Activated T-cell treated with anti-CD3 and anti-CD28 coated beads, Interleukin-2, amount 50 U/mL, for 72 hours (primary cell): Measurements from ENCODE around the gene BTBD9. TPM values are rescaled to one million over a fixed set of nuclear protein-coding genes. Genes with fewer than 3 reads are reported as not detected.

ENCODE experiments used
- ATAC-seq, 2 donors: fragments of 150-1000 bp; cut with Tn5 transposase; replicated peaks in 1 of 2; 2 replicates each; pipeline ENCODE4 v1.10.0; 2021; ENCODE audit warnings: moderate library complexity in 2 of 2, mild to moderate bottlenecking in 1 of 2
- DNase-seq, 2 donors: peaks; one replicate each; pipeline ENCODE4 v3.0.0; 2021 to 2022; ENCODE audit warnings: mixed read lengths in 1 of 2
- H3K27ac Mint-ChIP-seq: one replicate; pipeline ENCODE4 v1.8.0; 2022; ENCODE audit warnings: mild to moderate bottlenecking, moderate library complexity, mixed read lengths
- H3K27me3 Mint-ChIP-seq: one replicate; pipeline ENCODE4 v1.8.0; 2022; ENCODE audit warnings: low read depth, mixed read lengths
- H3K36me3 Mint-ChIP-seq, 2 donors: one replicate each; pipeline ENCODE4 v1.8.0; 2022; ENCODE audit warnings: mixed read lengths in 2 of 2, mild to moderate bottlenecking in 1 of 2; ENCODE audit not compliant: insufficient read depth in 2 of 2
- H3K4me1 Mint-ChIP-seq: one replicate; pipeline ENCODE4 v1.8.0; 2022; ENCODE audit warnings: low read depth, mixed read lengths
- H3K4me3 Mint-ChIP-seq, 2 donors: one replicate each; pipeline ENCODE4 v1.8.0; 2022; ENCODE audit warnings: mild to moderate bottlenecking in 2 of 2, mixed read lengths in 2 of 2, moderate library complexity in 2 of 2
- H3K9me3 Mint-ChIP-seq, 2 donors: one replicate each; pipeline ENCODE4 v1.8.0; 2022; ENCODE audit warnings: mixed read lengths in 2 of 2
- total RNA-seq, 2 donors: library from RNA; stranded (reverse); gene quantifications; one replicate each; pipeline ENCODE4 v1.2.3, GENCODE V29; 2022

BTBD9 gene
- total RNA-seq, 2 donors from 2014 or later = 19.8 to 24.9 TPM

DNA sequence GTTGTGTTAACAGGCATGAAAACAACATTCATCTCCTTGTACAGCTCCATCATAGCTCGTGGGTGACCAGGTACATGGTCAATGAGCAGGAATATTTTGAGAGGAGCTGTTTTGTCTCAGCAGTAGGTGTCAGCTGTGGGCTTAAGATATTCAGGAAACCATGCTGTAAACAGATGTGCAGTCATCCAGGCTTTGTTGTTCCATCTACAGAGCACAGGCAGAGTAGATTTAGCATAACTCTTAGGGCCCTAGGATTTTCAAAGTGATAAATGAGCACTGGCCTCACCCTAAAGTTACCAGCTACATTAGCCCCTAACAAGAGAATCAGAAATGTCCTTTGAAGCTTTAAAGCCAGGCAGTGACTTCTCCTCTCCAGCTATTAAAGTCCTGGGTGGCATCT, 154.2 kb downstream of the BTBD9 start:
- ATAC-seq (no peak), DNase-seq (no peak)
- no peak overlapping the region for H3K4me3 Mint-ChIP-seq
- no peaks in the 10 kb centered on the region for H3K36me3 Mint-ChIP-seq
- peaks cover 5% of the 10 kb centered on the region for H3K4me1 Mint-ChIP-seq
- H3K9me3 Mint-ChIP-seq = no peaks in the 10 kb centered on the region
- H3K27ac Mint-ChIP-seq = no peak overlapping the region
- H3K27me3 Mint-ChIP-seq = no peaks in the 10 kb centered on the region

DNA sequence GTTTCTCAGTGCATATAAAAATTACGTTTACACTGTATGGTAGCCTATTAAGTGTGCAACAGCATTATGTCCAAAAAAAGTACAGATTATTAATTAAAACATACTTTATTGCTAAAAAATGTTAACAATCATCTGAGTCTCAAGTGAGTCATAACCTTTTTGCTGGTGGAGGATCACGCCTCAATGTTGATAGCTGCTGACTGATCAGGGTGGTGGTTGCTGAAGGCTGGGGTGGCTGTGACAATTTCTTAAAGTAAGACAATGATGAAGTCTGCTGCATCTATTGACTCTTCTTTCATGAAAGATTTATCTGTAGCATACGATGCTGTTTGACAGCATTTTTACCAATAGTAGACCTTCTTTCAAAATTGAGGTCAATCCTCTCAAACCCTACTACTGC, 155.1 kb downstream of the BTBD9 start:
- H3K36me3 Mint-ChIP-seq = no peaks in the 10 kb centered on the region
- H3K4me1 Mint-ChIP-seq = peaks cover 5% of the 10 kb centered on the region
- ATAC-seq = no peak
- no peak overlapping the region for H3K4me3 Mint-ChIP-seq
- no peak overlapping the region for H3K27ac Mint-ChIP-seq
- DNase-seq = no peak
- no peaks in the 10 kb centered on the region for H3K27me3 Mint-ChIP-seq
- no peaks in the 10 kb centered on the region for H3K9me3 Mint-ChIP-seq

DNA sequence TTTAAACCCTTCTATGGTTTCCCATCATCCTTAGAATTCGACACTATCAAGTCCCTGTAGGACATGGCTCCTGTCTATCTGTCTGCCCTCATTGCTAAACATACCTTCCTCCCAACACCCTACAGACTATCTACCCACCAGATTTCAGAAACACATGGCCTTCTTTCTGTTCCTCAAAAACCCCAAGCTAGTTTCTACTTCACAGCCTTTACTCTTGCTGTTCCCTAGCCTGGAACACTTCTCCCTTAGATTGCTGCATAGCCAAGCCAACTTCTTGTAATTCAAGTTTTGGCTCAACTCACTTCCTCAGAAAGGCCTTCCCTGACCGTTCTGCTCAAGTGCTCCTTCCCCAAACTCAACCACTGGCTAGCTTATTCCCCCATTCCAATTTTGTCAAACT, 156.2 kb downstream of the BTBD9 start:
- ATAC-seq (no peak), DNase-seq (no peak)
- Mint-ChIP-seq H3K9me3 (no peaks in the 10 kb centered on the region), H3K4me1 (peaks cover 5% of the 10 kb centered on the region), H3K36me3 (no peaks in the 10 kb centered on the region), H3K4me3 (no peak overlapping the region), H3K27me3 (no peaks in the 10 kb centered on the region), H3K27ac (no peak overlapping the region)

DNA sequence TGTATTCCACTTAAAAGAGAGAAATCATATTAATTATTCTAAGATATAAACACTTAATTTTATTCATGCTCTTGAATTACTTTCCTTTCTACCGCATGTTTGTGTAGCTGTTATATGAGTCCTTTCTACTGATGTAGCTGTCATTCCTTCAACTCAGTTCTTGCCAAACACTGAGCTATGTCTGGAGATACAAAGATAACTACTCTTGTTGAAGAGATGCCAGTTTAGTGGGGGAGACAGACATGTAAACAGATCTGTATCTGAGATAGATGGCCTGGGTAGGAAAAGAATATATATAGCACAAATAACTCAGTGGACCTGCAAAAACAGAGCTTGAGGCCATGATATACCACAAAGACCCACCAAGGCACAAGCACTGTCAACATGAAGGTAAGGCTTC, 157.3 kb downstream of the BTBD9 start:
- no peaks in the 10 kb centered on the region for H3K9me3 Mint-ChIP-seq
- H3K36me3 Mint-ChIP-seq = no peaks in the 10 kb centered on the region
- H3K27me3 Mint-ChIP-seq = no peaks in the 10 kb centered on the region
- H3K4me1 Mint-ChIP-seq = peaks cover 5% of the 10 kb centered on the region
- H3K4me3 Mint-ChIP-seq = no peak overlapping the region
- H3K27ac Mint-ChIP-seq = no peak overlapping the region
- ATAC-seq (no peak), DNase-seq (no peak)

DNA sequence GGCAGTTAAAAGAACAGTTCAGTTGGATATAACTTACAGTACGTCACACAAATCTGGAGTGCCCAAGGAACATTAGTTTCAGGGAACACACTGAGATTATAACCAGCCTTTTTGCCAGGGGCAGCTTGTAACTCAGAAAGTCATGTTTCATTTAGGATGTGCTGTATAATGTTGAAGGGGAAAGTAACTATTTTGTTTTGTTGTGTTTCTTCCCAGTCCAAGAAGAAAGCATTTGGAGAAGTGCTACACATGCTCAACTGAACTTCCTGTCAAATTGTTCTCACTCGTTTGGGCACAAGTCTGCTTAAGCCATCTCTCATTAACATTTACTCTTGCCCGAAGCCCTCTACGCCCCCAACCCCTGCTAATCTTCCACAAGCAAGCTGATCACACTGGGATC, 157.9 kb downstream of the BTBD9 start:
- no peak for ATAC-seq
- H3K4me3 Mint-ChIP-seq = no peak overlapping the region
- H3K27ac Mint-ChIP-seq = no peak overlapping the region
- H3K36me3 Mint-ChIP-seq = no peaks in the 10 kb centered on the region
- no peaks in the 10 kb centered on the region for H3K9me3 Mint-ChIP-seq
- H3K27me3 Mint-ChIP-seq = no peaks in the 10 kb centered on the region
- peaks cover 5% of the 10 kb centered on the region for H3K4me1 Mint-ChIP-seq
- DNase-seq = no peak

DNA sequence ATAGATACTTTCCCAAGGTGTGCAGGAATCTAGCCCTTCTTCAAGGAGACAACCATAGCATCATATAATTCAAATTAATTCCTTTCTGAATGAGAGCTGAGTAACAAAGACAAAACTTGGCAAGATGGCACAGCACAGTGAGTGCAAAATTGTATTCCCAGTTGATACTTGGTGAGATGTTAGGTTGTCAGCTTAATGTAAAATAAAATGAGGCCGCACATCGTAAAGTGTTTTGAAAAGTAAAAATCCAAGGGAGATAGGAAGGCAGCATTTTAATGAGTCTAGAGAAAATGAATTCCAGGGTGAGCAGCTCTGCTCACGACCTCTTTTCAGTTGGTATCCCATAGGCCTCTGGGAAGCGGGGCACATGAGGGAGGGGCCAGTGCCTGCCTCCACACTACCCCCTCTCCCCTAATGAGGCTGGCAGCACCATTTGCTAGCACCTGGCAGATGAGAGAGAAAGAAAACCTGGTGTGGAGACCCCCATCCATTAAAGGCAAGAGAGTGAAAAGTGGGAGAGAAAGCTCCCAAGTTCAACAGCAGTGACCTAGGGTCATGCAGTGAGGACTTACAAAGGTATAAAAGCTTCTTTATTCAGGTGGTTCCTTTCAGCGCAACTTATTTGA, 158.4 kb downstream of the BTBD9 start:
- Mint-ChIP-seq H3K36me3 (no peaks in the 10 kb centered on the region), H3K4me1 (peaks cover 4% of the 10 kb centered on the region), H3K9me3 (no peaks in the 10 kb centered on the region), H3K27me3 (no peaks in the 10 kb centered on the region), H3K27ac (no peak overlapping the region), H3K4me3 (no peak overlapping the region)
- DNase-seq (no peak), ATAC-seq (no peak)

DNA sequence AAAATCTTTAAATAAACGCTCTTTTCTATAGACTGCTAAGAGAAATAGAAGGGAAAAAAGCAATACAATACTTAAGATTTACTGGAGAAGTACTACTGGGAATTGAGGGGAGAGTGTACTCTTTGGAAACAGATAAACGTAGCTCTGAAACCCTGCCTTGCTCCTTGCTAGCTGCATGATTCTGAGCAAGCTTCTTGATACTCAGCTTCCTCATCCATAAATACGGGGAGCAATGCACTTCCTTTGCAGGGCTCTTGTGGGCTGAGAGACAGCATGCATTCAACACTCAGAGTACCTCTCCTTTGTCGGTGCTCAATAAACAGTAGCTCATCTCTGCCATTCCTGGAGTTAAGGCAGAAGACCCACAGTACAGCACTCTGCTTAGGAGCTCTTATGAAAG, 159.7 kb downstream of the BTBD9 start:
- no peak for DNase-seq
- ATAC-seq = no peak
- Mint-ChIP-seq H3K27ac (no peak overlapping the region), H3K27me3 (no peaks in the 10 kb centered on the region), H3K4me3 (no peak overlapping the region), H3K4me1 (no peaks in the 10 kb centered on the region), H3K9me3 (no peaks in the 10 kb centered on the region), H3K36me3 (no peaks in the 10 kb centered on the region)

DNA sequence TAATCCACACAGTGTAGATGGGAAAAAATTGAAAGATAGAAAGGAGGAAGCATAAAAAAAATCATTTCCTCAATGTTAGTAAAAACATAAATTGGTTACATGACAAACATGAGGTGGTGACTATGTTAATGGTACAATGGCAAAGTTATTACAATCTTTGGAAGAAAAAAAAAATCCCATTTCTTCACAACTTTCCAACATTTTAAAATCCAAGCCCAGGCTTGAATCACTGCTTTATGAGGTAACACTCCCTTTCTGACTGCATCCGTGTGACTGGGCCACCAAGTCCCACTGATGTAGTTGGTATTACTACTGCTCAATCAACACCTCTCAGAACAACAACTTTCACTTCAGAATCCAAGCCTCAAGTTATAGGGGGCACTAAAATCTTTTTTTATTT, 160.4 kb downstream of the BTBD9 start:
- no peak overlapping the region for H3K27ac Mint-ChIP-seq
- DNase-seq (no peak), ATAC-seq (no peak)
- H3K4me1 Mint-ChIP-seq = no peaks in the 10 kb centered on the region
- no peaks in the 10 kb centered on the region for H3K9me3 Mint-ChIP-seq
- H3K36me3 Mint-ChIP-seq = no peaks in the 10 kb centered on the region
- no peak overlapping the region for H3K4me3 Mint-ChIP-seq
- no peaks in the 10 kb centered on the region for H3K27me3 Mint-ChIP-seq

DNA sequence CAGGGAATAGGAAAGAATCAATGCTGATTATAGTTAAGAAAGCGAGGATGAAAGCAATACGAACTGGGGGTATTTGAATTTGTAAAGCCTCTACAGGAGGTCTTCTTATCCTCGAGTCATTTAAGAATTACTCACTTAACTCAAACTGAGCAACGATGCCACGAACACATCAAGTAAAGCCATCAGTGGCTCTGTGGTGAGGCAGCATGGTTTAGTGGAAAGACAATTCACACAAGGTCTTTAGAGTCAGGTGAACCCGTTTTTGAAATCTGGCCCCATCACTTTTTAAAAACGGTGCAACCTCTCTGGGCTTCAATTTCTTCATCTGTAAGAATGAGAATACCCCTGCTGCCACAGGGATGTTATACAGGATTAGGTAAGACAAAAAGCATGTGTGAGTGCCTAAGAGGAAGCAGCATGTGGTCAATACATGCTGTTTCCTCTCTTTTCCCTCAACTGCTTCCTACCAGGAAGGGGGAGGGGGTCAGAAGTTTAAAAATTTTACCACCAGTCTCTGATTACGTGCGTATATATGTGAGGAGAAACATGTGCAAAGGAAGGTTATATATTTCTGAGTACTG, 162.0 kb downstream of the BTBD9 start:
- DNase-seq = peak in 1 of 2 donors; percentile 6
- peaks cover 0 to 2% of the 10 kb centered on the region in 2 donors for H3K36me3 Mint-ChIP-seq
- peaks cover 0 to 5% of the 10 kb centered on the region in 2 donors for H3K9me3 Mint-ChIP-seq
- H3K27ac Mint-ChIP-seq = no peak overlapping the region
- no peak overlapping the region for H3K4me3 Mint-ChIP-seq
- no peaks in the 10 kb centered on the region for H3K4me1 Mint-ChIP-seq
- H3K27me3 Mint-ChIP-seq = no peaks in the 10 kb centered on the region
- peak in 1 of 2 donors; percentile 37 for ATAC-seq

DNA sequence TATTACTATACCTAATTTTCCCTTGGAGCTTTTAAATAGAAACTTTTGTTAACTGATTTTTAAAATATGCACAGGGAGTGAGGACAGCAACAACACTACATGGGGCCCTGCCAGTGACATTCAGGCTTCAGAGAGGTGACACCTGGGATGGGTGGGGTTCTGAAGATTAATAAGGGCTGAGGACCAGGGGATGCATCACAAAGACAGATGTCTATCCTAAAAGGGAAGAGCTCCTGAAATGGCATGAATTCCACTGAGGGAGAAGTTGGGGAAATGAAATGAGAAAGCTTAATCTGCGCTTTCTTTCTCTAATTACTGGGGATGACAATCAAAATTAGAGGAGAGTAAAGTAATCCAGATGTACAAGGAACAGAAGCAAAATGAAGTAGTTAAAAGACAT, 162.8 kb downstream of the BTBD9 start:
- Mint-ChIP-seq H3K9me3 (peaks cover 0 to 5% of the 10 kb centered on the region in 2 donors), H3K4me3 (no peak overlapping the region), H3K27ac (no peak overlapping the region), H3K36me3 (peaks cover 0 to 2% of the 10 kb centered on the region in 2 donors), H3K4me1 (no peaks in the 10 kb centered on the region), H3K27me3 (no peaks in the 10 kb centered on the region)
- DNase-seq (no peak), ATAC-seq (no peak)

DNA sequence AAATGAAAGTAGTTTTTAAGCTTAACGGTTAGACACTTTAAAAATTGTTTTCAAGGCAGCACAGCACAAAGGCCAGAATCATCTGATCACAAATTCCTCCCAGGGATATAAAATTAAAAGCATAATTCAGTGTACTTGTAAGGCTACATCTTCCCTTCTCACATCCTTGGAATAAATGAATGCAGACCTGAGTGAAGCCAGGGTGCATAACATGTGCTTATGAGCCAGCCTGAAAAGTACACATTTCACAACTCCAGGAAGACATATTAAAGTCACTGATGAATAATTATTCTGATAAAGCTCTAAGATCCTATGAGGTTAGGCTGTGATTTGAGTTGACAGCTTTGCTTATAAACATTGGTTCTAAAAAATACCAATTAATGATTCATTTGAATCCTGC, 163.6 kb downstream of the BTBD9 start:
- DNase-seq (no peak), ATAC-seq (no peak)
- H3K4me1 Mint-ChIP-seq = no peaks in the 10 kb centered on the region
- H3K4me3 Mint-ChIP-seq = no peak overlapping the region
- H3K36me3 Mint-ChIP-seq = peaks cover 0 to 2% of the 10 kb centered on the region in 2 donors
- H3K27ac Mint-ChIP-seq = no peak overlapping the region
- H3K27me3 Mint-ChIP-seq = no peaks in the 10 kb centered on the region
- H3K9me3 Mint-ChIP-seq = peaks cover 0 to 5% of the 10 kb centered on the region in 2 donors

DNA sequence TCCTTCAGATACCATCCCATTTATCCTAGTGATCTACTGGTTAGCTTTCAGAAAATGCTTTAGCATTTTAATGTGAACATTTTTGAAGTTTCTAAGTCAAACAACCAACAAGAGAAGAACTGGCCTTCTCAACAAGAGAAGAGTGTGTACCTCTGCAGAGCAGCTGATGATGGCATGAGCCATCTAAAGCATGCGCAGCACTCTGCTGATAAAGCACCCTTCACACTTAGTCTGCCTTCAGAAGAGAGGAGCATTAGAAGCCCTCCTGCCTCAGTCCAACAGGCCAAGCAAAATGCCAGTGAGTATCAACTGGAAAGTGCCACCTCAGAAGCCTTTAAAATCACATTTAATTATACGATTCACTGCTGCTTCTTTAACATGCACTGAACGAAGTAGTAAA, 169.2 kb downstream of the BTBD9 start:
- no peak overlapping the region for H3K27ac Mint-ChIP-seq

DNA sequence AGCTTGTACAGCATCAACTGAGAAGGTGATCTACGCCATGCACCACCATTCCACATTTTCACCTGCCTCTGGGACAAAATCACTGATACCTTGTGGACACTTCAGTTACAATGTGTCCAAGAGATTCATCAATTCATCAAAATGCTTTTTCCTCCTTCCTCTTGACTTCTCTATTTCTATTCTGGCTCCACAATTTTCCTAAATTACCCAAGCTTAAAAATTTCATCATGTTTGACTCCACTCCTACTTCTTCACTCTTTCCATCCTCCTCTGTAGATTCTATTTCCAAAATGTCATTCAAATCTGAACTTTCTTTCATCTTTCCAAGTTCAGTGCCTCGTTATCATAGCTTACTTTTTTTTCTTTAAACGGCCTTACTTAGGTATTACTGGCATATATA, 172.2 kb downstream of the BTBD9 start:
- no peak for DNase-seq
- Mint-ChIP-seq H3K9me3 (peaks cover 2% of the 10 kb centered on the region in 2 donors), H3K4me3 (no peak overlapping the region), H3K27me3 (no peaks in the 10 kb centered on the region), H3K27ac (no peak overlapping the region), H3K36me3 (peaks cover 2% of the 10 kb centered on the region in 2 donors), H3K4me1 (no peaks in the 10 kb centered on the region)
- ATAC-seq = no peak

More for the DNA sequence above, 169.2 kb downstream of the BTBD9 start:
- no peak for ATAC-seq
- no peak for DNase-seq
- Mint-ChIP-seq H3K4me1 (no peaks in the 10 kb centered on the region), H3K27me3 (no peaks in the 10 kb centered on the region), H3K9me3 (peaks cover 0 to 5% of the 10 kb centered on the region in 2 donors), H3K4me3 (no peak overlapping the region), H3K36me3 (peaks cover 0 to 4% of the 10 kb centered on the region in 2 donors)

DNA sequence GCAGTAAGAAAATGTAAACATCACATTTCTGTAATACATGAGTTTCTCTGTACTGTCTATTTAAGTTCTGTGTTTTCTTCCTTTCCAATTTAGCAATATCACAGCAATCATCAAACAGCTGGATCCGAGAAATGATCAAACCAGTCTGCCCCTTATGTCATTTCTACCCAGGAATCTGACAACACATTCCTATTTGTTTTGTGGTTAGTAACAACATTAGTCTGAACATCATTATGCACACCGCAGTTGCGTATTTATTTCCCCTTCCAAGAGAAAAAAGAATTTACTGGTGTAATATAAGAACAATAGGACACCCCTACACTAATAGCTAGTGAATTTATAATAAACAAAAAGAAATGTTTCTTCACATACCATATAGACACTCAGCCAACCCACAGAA, 179.5 kb downstream of the BTBD9 start:
- ATAC-seq (no peak), DNase-seq (no peak)
- Mint-ChIP-seq H3K4me1 (no peaks in the 10 kb centered on the region), H3K27ac (no peak overlapping the region), H3K9me3 (peaks cover 2% of the 10 kb centered on the region in 2 donors), H3K36me3 (peaks cover 0 to 2% of the 10 kb centered on the region in 2 donors), H3K27me3 (no peaks in the 10 kb centered on the region), H3K4me3 (no peak overlapping the region)
